ENCODE results near the gene C3orf22.
"Not testable (repeated sequence)": the region's sequence is repeated elsewhere in the genome, so short reads cannot be mapped to it uniquely, and the experiment has no call there.

The C3orf22 gene

GRCh38 chr3:126541628-126542339 lies 16.9 kb downstream of the C3orf22 start:
- peak; percentile 12 for DNase-seq

GRCh38 chr3:126540951-126541627 lies 17.6 kb downstream of the C3orf22 start:
- DNase-seq, result peak; percentile 0

- DNase-seq, result peak; percentile 39
These were observed 18.3 kb downstream of the C3orf22 start for GRCh38 chr3:126540342-126540849.

- DNase-seq, result peak; percentile 9
These were observed 19.0 kb downstream of the C3orf22 start for GRCh38 chr3:126539558-126540250.

GRCh38 chr3:126538966-126539365 lies 19.8 kb downstream of the C3orf22 start:
- no peak for DNase-seq

GRCh38 chr3:126538316-126538715 lies 20.4 kb downstream of the C3orf22 start:
- peak; percentile 15 for DNase-seq

GRCh38 chr3:126537730-126538281 lies 20.9 kb downstream of the C3orf22 start:
- DNase-seq, result peak; percentile 7

- peak; percentile 9 for DNase-seq
These were observed 21.5 kb downstream of the C3orf22 start for GRCh38 chr3:126537116-126537729.

- DNase-seq, result peak; percentile 10
These were observed 22.6 kb downstream of the C3orf22 start for GRCh38 chr3:126536126-126536525.

- DNase-seq, result peak; percentile 1
These were observed 23.1 kb downstream of the C3orf22 start for GRCh38 chr3:126535636-126536035.

- not testable (repeated sequence) for DNase-seq
These were observed 24.0 kb downstream of the C3orf22 start for GRCh38 chr3:126534716-126535115.

GRCh38 chr3:126533506-126533905 lies 25.2 kb downstream of the C3orf22 start:
- no peak for DNase-seq

GRCh38 chr3:126531051-126531330 lies 27.7 kb downstream of the C3orf22 start:
- no peak for DNase-seq

- peak; percentile 44 for DNase-seq
These were observed 28.3 kb downstream of the C3orf22 start for GRCh38 chr3:126530171-126531050.

GRCh38 chr3:126529585-126530170 lies 29.1 kb downstream of the C3orf22 start:
- DNase-seq, result no peak

GRCh38 chr3:126528800-126529541 lies 29.8 kb downstream of the C3orf22 start:
- peak; percentile 19 for DNase-seq

GRCh38 chr3:126528419-126528799 lies 30.3 kb downstream of the C3orf22 start:
- peak; percentile 9 for DNase-seq

- DNase-seq, result peak; percentile 17
These were observed 31.1 kb downstream of the C3orf22 start for GRCh38 chr3:126527455-126528211.

- peak; percentile 7 for DNase-seq
These were observed 31.7 kb downstream of the C3orf22 start for GRCh38 chr3:126527006-126527405.

GRCh38 chr3:126526668-126527005 lies 32.1 kb downstream of the C3orf22 start:
- DNase-seq, result peak; percentile 5
